Measurements from ENCODE around the gene STRN4.
A peak's percentile ranks its signal among the peaks of the same experiment; 100 is the strongest.

The STRN4 gene

GRCh38 chr19:46744005-46744691 is 2.1 kb downstream of the STRN4 start:
- DNase-seq (ENCODE audit: low spot score) = no peak

- DNase-seq (ENCODE audit: low spot score) = no peak
Measured at GRCh38 chr19:46742926-46743480, 3.2 kb downstream of the STRN4 start.

GRCh38 chr19:46741447-46741846 is 4.8 kb downstream of the STRN4 start:
- DNase-seq (ENCODE audit: low spot score) = no peak

GRCh38 chr19:46739290-46739771 is 6.9 kb downstream of the STRN4 start:
- DNase-seq (ENCODE audit: low spot score) = no peak

GRCh38 chr19:46737761-46738171 is 8.5 kb downstream of the STRN4 start:
- DNase-seq (ENCODE audit: low spot score) = no peak

GRCh38 chr19:46737298-46737654 is 9.0 kb downstream of the STRN4 start:
- DNase-seq (ENCODE audit: low spot score) = no peak

GRCh38 chr19:46736531-46737297 is 9.5 kb downstream of the STRN4 start:
- peak; percentile 67 for DNase-seq (ENCODE audit: low spot score)

- no peak for DNase-seq (ENCODE audit: low spot score)
Measured at GRCh38 chr19:46733690-46734292, 12.5 kb downstream of the STRN4 start.

- no peak for DNase-seq (ENCODE audit: low spot score)
Measured at GRCh38 chr19:46732966-46733689, 13.1 kb downstream of the STRN4 start.

- DNase-seq (ENCODE audit: low spot score) = no peak
Measured at GRCh38 chr19:46732172-46732938, 13.9 kb downstream of the STRN4 start.

- DNase-seq (ENCODE audit: low spot score) = no peak
Measured at GRCh38 chr19:46731584-46731983, 14.7 kb downstream of the STRN4 start.

- DNase-seq (ENCODE audit: low spot score) = peak; percentile 90
Measured at GRCh38 chr19:46731007-46731501, 15.2 kb downstream of the STRN4 start.

- no peak for DNase-seq (ENCODE audit: low spot score)
Measured at GRCh38 chr19:46730595-46730994, 15.7 kb downstream of the STRN4 start.

GRCh38 chr19:46730187-46730586 is 16.1 kb downstream of the STRN4 start:
- no peak for DNase-seq (ENCODE audit: low spot score)

- DNase-seq (ENCODE audit: low spot score) = no peak
Measured at GRCh38 chr19:46729696-46730095, 16.6 kb downstream of the STRN4 start.

GRCh38 chr19:46728693-46729339 is 17.4 kb downstream of the STRN4 start:
- peak; percentile 86 for DNase-seq (ENCODE audit: low spot score)

GRCh38 chr19:46728208-46728607 is 18.0 kb downstream of the STRN4 start:
- DNase-seq (ENCODE audit: low spot score) = no peak

GRCh38 chr19:46727757-46728156 is 18.5 kb downstream of the STRN4 start:
- no peak for DNase-seq (ENCODE audit: low spot score)

- no peak for DNase-seq (ENCODE audit: low spot score)
Measured at GRCh38 chr19:46726971-46727501, 19.2 kb downstream of the STRN4 start.

- no peak for DNase-seq (ENCODE audit: low spot score)
Measured at GRCh38 chr19:46726551-46726950, 19.7 kb downstream of the STRN4 start.
